HG03442 (cell line): ENCODE results near the gene MAB21L3.

Experiments used
- ATAC-seq: cut with Tn5 transposase; IDR thresholded peaks from one replicate; pipeline ENCODE4 v1.9.1; 2021; ENCODE audit warnings: mild to moderate bottlenecking, moderate library complexity; ENCODE audit not compliant: unreplicated experiment

The MAB21L3 gene

DNA sequence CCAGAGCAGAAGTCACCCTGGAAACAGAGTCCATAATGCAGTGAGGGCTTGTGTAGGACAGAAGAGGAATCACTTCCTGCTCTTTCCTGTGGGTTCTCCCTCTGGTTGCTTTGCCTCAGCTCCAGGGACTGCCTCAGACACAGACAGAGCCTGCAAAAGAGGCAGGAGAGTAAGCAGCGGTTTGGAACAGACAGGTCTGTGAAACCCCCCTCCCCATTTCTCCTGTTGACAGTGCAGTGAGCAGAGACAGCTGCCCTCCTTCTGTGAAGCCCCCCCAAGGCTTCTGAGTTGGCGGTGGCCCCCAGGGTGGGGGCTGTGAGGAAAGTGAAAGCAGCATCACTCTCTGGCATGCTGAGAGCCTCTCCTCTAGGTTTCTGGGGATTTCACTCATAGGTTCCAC is 53.0 kb downstream of the MAB21L3 start:
- no peak for ATAC-seq

DNA sequence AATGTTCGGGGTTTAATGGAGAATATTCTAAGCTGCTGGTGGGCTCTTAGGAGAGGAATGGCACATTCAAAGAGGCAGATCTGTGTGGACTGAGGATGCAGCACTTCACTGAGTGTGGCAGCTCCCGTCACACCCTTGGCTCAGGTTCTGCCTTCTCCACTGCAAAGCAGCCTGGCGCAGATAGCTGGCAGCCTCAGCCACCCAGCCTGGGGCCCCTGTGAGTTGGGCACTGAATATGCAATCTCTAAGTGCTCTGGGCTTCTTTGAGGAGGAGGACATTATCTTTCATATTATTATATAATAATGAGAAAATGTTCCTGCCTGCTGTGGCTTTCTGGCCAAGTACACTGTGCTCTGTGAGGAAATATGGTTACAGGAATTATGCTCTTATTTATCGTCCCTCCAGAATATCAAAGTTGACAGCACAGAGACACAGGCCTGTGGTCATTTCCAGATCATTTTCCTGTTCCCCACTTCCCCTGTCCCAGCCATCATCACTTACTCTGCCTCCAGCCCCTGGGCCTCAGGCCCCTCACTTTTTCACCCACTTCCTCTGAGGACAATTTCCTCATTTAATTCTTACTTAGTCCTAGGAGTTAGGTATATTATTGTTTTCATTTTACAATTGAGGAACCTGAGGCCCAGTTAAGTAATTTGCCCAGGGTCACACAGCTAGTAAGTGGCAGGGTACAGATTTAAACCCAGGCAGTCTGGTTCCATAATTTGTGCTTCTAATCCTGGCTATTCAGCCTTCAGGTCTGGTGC is 53.6 kb downstream of the MAB21L3 start:
- ATAC-seq = no peak

DNA sequence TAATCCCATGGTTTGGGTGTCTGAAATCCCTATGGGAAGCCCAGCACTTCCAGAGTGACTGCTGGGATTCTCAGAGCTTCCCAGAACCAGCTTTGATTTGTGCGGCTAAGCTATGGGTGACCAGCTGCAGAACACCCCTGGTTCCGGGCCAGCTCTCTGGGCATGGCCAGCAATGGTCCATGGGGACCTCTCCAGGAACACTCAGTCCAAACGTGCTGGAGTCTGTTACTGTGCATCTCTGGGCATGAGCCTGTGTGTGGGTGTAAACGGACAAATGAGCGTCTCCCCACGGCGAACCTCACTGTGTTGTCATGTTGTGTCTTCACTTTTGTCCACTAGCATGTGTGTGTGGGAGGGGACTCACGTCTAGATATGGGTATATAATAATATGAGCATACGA is 54.4 kb downstream of the MAB21L3 start:
- no peak for ATAC-seq

DNA sequence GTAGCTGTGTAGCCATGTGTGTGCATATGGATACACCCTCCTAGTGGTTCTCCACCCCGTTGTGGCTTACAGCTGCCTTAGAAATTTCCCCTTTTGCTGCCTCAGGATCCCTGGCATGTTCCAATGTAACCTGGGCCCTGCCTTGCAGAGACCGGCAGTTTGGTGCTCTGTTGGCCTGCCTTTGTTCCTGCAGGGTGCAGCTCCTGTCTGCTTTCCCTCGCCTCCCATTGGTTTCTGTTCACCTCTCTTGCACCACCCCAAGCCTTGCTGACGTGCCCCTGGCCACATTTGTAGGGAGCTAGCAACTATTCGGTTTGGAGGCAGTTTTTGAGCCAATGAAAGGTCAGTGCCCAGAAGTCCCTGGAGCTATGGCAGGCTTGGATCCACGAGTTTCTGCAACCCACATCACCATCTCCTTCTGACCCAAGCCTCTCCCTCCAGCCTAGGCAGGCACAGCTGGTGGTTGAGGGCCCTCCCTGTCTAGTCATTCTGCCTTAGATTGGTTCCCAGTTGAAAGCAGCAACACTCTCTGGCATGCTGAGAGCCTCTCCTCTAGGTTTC is 54.9 kb downstream of the MAB21L3 start:
- ATAC-seq = no peak

DNA sequence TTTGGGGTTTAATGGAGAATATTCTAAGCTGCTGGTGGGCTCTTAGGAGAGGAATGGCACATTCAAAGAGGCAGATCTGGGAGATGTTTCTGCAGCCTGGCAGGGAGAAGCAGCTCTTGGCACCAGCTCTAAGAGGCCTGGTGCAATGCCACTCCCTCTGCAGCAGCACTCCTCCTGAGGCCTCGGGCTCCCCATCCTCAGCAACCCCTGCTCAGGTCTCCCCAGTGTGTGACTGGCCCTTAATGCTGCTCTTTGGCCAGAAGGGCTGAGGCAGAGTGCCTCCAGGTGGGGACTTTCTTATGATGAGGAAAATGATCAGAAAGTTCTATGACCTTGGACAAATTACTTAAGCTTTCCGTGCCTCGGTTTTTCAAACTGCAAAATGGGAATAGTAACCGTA is 55.5 kb downstream of the MAB21L3 start:
- no peak for ATAC-seq

DNA sequence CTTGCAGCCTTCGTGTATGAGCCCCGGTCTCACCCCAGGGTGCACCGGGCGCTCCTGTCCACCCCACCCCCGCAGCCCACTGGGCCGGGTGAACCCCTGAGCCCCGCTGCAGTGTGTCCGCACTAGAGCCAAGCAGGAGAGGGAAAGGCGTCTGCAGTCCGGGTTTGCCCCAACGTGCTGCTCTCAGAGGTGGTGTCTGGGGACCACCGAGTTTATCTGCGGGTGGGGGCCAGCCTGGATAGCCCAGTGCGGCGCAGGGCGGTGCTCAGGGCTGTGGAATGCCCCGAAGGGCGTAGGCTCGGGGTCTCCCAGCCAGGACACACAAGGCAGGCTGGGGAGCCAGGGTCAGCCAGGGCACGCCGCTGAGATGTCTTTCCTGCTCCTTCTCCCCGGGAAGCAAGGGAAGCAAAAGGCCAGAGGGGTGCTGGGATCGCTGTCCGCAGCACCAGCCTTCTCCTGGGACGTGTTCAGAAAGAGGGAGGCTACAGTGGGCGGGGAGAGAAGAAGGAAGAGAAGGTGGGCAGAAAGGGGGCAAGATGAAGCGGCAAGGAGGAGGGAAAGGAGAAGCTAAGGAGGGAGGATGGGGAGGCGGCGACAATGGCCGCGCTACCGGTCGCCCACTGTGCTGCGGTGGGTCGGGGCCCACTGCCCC is 56.6 kb downstream of the MAB21L3 start:
- ATAC-seq = no peak

DNA sequence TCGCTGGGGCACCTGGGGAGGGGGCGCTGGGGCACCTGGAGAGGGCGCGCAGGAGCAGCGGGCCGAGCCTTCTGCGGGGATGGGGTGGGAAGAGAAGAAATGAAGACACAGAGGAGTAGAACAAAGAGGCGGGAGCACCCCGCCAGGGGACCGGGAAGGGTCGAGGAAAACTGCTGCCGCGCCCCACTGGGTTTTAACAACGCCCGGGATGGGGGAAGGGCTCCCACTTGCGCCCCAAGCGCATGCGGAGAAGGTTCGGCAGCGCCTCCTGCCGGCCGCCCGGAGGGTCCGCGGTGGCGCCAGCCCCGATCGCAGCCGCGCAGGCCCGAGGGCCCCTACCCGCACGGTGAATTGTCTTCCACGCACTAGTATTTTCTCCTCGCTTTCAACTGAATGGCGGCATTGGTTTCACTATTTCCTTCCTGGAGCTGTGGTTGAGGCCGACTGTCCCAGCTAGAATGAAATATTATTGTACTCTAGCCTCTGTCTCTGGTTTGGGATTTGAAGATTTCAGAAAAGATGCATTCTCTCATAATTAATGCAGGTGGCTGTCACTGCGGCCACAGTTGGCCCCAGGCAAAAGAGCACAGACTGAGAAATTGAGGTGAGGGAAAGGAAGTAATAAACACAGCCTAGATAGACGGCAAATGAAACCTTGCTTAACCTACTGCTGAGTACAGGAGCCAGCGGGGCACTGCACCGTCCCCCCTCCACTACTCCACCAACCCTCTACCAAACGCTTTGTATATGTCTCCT is 57.3 kb downstream of the MAB21L3 start:
- peak; percentile 91 for ATAC-seq

DNA sequence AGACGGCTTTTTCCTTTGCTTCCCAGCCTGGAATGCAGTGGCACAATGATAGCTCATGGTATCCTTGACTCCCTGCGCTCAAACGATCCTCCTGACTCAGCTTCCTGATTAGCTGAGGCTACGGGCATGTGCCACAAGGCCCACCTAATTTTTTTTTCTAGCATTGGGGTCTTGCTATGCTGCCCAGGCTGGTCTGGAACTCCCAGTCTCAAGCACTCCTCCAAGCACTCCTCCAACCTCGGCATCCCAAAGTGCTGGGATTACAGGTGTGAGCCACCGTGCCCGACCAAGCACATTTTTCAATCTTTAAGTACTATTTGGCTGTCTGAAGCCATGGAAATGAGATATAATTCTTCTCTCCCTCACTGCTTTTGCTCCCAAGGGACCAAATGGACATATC is 58.7 kb downstream of the MAB21L3 start:
- ATAC-seq = no peak

DNA sequence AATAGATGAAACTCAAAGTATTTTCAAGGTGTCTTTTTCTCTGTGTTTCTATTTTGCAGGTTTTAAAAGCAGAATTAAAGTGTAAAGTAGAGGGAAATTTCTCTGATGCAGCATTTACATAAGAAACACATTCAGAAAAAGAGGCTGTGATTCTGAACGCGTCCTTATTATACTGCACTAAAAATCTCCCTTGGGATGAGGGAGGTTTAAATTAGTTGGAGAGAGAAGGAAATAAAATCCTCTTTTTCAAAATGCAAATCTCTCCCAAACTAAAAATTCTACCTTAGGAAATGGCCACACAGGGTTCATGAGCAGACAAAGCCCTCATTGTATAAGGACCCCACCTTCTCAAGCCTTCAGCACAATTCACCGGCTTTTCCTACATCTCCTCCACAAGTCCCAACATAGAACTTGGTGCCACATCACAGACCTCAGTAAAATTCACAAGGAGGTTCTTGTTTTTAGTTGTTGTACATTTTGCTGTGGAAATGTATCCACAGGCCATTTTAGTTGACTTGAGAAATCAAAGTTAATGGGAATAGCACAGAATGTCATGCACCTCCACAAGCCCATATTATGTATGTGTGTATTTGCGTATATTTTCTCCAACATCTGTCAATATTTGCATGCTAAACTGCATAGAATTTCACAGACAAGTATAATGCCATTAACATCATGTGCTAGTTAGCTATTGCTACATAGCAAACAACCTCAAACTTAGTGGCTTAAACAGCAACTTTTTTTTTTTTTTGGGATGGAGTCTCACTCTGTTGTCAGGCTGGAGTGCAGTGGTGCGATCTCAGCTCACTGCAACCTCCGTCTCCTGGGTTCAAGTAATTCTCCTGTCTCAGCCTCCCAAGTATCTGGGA is 59.8 kb downstream of the MAB21L3 start:
- ATAC-seq = no peak

DNA sequence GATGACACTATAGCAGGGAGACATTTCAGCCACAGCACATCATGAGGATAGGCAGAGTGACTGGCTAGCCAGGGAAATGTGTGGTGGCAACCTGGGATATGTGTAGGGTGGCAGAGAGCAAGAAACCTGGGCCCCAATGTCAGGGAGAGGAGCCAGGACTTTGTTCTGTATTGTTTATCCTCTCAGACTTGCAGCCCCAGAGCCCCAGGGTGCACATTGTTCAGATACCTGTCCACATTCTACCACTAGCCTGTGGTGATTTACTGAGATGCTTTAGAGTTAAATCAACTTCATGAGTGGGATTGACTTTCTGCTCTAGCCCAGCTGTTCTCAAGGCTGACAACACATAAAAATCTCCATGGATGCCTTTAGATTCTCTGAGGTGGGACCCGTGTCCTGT is 61.5 kb downstream of the MAB21L3 start:
- ATAC-seq = no peak

DNA sequence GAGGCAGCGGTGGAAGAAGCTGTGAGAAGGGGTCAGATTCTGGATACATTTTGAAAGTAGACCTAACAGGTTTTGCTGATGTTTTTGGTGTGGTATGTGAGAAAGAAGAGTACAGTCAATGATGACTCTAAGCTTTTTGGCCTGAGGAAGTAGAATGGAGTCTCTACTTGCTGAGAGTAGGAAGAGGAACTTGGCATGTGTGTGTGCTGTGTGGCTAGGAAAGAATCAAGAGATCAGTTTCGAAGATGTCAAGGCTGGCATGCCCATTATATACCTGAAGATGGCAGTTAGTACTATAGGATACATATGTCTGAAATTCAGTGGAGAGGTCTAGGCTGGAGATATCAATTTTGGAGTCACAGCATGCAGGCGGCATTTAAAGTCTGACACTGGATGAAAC is 64.4 kb downstream of the MAB21L3 start:
- no peak for ATAC-seq

DNA sequence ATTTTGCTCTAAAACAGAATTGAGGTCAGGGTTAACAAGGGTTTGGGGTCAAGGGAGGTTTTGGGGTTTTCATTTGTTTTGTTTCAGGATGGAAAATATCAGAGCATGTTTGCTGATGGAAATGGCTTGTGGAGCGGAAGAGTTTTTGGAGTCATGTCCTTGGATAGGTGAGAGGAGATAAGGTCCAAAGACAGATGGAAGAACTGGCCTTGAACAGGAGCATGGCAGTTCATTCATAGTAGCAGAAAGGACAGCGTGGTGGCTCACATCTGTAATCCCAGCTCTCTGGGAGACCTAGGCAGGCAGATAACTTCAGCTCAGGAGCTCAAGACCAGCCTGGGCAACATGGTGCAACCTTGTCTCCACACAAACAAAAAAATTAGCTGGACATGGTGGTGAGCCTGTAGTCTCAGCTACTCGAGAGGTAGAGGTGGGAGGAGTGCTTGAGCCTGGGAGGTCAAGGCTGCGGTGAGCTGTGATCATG is 65.1 kb downstream of the MAB21L3 start:
- ATAC-seq = no peak

DNA sequence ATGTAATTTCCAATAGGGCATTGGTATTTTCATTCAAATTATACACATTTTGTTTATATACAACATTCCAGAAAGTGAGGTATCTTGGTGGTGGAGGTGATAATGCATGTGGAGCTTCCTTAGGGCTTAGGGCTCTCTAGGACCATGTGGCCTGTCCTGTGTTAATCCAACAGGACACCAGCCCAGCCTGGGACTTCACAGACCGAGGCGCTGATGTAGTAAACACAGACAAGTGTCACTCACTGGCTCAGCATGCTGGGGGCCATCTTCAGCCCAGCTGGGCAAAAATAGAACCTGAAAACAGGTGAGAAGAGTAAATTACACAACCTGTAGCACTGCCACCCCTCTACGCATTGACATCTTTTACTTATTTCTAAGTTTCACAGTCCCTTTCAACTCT is 66.7 kb downstream of the MAB21L3 start:
- no peak for ATAC-seq

DNA sequence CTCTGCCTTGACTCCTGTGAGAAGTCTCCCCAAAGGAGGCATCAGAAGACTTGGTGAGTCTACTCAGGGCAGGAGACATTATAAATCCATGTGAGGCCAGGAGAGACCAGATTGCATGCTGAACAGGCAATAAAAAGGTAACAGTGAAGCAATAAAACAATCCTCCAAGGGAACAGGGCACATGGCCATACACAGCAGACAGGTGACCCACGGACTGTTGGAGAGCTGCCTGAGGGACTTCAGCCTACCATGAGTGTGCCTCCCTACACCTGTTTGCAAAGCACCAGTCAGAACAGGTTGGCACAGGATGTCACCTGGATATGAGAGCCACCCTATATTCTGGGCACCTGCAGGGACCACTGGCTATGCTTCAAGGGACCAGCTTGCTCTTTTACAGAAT is 67.6 kb downstream of the MAB21L3 start:
- ATAC-seq = no peak

DNA sequence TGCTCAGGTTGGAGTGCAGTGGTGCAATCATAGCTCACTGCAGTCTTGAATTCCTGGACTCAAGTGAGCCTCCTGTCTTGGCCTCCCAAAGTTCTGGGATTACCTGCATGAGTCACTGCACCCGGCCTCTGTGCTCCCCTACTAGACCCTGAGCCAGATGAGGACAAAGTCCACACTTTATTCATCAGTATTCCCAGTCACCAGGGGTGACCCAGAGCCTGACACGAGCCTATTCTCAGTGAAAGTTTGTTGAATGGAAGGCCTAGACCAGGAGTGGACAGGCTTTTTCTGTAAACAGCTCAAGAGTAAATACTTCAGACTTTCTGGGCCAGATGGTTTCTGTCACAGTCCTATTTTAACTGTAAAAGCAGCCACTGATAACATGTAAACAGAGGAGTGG is 68.2 kb downstream of the MAB21L3 start:
- no peak for ATAC-seq

DNA sequence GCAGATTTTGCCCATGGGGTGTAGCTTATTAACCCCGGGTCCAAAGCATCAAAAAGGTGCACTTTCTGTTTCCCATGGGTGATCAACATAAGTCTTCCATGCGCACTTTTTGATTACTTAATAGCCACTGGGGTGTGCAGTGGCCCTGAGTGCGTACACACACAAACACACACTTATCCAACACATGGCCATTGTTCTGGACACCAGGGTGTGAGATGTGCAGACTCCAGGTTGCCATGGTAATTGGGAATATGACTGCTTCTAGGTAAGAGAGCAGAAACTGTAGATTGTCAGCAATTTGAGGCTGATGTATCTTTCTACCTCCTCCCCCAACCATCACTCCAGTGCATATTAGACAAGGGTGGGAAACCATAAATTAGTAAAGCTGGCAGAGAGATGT is 68.8 kb downstream of the MAB21L3 start:
- ATAC-seq = no peak

DNA sequence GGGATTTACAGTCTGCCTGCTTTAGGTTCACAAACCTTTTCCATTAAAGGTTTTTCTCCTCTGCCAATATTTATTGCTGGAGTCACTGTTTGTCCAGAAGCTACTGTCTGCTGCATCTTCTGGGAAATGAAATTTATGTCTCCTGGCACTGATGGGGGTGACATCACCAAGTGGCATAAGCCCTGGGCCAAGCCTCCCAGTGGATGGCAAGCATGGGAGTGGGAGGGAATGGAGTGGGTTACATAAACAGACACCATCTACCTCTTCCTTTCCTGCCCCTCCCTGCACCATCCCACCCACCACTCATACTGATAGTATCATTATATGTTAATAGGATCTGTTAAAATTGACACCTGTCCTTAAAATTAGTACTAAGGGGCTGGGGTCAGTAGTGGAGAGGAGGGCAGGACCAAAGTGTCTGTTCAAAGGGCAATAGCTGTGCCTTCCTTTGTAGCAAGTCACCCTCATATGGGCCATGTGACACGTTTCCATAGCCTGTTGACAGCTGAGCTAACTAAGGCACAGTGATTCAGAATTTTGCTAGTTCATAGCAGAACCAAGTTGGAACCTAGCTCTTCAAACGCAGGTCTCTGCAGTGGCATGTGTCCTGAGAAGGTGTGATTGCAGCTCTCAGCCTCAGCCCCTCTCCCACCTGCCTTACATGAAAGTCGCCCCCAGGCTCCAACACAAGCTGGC is 71.0 kb downstream of the MAB21L3 start:
- ATAC-seq = no peak
